ENCODE results near the gene ITGB8.

ITGB8 gene

DNA sequence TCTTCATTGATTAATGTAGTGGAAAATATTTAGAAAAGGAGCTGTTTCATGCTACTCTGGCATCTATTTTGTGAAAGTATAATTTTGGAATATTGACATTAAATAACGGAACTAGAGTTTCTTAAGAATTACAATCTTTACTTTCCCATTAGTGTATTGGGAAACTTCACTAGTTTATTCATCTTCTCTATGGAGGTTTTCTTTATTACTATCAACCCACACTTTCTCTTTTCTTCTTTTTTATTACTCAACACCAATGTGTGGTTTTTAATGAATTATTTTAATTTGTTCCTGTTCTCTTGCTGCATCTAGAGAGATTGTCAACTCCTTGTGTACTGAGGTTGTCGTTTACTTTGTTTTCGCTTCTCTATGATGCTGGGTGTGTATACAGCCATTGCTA is 20.4 kb upstream of the ITGB8 start:
- no peak for DNase-seq

DNA sequence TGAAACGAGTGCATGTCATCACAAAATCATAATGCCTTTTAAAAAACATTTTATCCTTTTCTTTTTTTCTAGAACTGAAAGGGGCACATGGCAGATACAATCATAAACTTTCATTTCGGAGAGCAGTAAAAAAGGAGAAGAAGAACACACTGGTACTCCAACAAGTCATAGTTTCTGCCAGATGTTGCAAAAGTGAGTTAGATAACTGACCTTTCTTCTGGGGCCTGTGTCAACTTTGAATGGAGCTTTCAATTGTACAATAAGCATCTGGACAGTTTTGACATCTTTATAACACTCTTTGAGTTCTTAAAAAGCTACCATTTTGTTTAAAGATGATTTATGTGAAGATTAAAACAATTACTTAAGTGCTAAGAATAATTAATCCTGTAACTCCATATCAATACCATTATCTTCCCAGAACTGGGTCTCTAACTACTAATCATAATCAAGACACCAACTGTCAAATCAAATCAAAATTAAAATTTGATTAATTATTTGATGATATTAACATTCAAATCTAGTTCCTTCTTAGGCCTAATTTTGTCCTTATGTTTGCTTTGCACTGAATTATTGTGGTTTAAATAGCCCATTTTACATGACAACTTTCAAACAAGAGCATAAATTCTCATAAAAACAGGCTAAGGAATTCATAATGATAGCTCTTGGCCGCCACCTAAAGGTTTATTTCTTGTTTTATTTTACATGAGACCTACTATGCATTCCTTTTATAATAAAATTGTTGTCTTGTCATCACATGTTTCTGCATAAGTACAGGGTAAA is 19.5 kb upstream of the ITGB8 start:
- peak; percentile 74 for DNase-seq

DNA sequence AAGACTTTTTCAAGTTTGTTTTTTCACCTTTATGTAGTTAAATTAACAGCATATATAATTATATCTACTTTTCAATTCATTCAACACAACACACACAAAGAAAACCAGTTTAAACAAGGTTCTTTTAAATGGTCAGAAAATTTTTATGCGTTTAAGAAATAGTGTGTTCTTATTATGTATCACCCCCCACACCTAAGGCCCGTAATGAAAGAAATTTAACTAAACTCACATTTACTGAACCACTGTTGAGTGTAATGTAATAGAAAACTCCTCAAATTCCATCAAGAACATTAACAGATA is 19.0 kb upstream of the ITGB8 start:
- no peak for DNase-seq

DNA sequence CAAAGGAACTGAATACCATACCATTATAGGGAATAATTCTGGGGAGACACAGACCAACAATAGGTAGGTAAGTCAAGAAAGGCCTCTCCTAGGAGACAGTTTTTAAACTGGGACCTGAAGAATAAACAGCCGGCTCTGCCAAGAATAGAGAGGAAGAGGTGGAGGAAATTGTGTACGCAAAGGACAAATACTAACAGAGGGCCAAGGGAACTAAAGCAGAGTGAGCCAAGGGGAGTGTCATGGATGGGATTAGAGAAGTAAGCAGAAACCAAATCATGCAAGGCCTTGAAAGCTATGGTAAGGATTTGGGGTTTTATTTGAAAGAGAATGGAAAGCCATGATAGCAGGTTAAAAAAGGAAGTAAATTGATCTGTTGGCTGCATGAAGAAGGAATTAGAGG is 18.1 kb upstream of the ITGB8 start:
- DNase-seq, result no peak

DNA sequence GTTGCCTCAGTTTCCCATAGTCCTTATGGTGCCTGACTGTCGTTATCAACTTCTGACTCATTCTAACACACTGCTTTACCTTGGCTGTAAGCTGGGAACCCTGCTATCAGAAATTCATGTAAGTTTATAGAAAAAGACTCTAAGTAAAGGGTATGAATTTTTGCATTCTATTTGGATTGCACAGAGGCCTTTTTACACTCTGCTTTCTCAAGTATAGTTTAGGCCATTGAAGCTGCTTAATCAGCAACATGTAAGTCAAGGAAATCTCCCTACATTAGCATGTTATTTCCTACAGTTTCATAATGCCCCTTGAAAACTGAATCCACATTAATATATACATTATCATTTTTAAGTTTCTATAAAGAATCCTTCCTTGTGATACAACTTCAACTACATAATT is 17.1 kb upstream of the ITGB8 start:
- DNase-seq, result no peak

DNA sequence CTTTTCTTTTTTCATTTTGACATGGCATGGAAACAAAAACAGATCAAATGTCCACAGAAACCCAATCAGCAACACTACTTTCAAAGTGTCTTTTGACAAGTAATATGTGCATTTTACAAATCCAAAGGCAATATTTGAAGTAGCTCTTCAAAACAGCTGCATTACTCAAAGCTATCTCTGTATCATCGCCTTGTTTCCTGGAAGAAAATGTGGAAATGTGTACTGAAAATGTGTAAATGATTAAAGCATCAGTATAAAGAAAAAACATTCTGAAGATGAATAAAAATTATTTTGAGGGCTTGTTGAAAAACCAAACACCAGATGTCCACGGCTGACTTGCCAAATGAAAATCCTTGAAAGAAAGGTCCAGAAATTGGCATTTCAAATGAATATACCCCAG is 16.5 kb upstream of the ITGB8 start:
- no peak for DNase-seq

DNA sequence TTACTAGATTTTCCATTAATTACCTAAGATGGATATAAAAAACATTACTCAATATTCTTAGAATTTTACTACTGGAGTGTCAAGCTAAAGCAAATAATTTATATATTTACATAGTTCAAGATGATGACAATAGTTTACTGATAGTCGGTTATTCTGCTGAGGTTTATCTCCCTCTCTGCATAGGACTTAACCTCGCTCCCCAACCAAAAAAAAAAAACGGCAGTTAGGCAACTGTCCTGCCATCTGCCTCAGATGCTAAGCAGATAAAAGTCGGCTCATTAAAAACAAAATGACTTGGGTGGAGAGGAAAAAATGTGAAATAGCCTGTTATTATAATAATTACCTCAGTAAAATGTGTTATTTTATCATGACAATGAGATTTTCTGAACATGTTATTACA is 14.0 kb upstream of the ITGB8 start:
- no peak for DNase-seq

DNA sequence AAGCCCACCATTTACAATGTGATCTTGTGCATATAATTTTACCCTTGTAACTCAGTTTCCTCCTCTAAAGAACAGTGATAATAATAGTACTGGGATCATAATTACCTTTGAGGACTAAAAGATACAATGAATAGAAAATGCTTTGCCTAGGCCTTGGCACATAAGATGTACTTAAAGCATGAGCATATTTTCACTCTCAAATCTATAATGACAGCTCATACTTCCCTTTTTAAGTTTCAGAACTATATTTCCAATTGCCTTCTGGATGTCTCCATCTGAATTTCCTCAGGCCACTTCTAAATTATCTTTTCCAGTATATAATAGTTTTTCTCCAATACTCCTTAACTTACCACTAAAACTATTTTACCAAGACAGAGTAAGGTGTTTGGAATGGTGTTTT is 13.3 kb upstream of the ITGB8 start:
- DNase-seq, result no peak

DNA sequence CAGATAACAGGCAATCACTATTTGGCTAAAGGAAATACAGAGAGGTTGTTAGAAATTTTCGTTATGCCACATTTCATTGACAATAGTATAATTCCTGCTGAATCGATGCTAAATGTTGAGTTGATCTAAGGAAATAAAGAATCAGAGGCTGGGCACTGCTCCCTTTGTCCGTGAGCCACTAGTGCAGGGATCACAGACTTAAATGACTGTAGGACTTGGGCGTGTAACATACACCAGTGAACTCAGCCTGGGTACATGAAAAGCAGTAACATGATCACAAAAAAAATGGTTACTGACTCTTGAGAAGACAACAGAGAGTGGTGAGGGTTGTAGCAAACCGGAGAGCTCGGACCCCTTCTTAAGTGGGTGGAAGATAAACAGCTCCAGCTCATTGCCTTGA is 11.8 kb upstream of the ITGB8 start:
- no peak for DNase-seq

DNA sequence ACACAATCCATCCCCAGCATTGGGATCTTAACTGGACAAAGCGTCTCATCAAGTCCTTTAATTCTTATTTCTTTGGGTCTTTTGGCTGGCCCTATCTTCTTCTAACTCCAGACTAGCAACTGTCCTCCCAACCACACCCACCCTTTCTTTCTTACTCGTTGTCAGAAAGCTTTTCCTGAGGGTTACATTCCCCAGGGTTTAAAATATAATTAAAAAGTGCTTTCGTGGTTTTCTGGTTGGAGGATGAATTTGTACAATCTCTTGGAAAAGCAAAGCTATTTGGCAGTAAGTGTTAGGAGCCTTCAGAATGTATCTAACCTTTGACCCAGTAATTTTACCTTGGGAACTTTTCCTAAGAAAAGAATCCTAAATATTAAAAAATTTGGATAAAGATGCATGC is 10.4 kb upstream of the ITGB8 start:
- DNase-seq, result peak; percentile 46

DNA sequence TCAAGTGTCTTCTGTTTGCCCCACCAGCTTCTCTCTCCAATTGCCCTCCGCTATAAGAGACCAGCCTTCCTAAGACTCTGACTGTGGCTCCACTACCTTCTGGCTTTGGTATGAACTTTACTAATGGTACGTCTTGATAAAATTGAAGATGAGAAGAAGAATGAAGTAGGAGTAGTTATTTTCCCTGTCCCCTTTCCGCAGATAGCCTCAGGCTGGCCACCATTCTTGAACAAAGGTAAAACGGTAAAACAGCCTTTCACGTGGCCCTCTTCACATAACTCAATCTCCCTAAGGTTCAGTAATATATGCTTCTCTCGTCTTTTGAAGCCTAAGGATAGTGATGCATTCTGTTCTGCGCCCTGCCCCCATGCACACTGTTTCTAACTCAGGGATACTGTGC is 9.9 kb upstream of the ITGB8 start:
- no peak for DNase-seq

DNA sequence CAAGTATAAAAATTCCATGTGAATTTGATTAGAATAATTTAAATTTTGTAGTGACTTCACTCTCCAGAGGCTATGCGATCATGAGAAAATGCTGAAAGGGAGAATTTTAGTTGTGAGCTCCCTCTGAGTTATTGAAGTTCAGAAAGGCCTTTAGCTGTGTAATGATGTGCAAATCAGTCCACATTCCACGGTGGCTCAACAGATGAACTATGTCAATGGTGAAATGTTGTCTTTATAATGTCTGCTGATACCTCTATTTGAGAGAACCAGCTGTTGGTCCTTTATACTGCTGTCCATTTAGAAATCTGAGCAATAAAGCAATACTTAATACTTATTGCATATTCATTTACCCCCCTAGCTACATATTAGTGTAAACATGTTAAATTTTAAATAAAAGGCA is 7.1 kb upstream of the ITGB8 start:
- peak; percentile 68 for DNase-seq

DNA sequence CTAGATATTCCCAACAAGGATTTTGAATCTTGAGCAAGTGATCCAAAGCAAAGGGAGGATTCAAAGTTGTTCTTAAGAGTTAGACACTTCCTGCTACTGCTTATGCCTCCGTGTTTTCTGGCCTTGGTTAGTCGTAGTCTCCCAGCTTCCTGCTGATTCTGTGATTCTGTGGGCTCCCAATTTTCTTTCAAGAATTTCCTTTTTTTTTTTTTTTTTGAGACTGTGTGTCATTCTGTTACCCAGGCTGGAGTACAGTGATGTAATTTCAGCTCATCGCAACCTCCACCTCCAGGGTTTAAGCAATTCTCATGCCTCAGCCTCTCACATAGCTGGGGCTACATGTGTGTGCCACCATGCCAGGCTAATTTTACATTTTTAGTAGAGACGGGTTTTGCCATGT is 4.4 kb upstream of the ITGB8 start:
- no peak for DNase-seq

DNA sequence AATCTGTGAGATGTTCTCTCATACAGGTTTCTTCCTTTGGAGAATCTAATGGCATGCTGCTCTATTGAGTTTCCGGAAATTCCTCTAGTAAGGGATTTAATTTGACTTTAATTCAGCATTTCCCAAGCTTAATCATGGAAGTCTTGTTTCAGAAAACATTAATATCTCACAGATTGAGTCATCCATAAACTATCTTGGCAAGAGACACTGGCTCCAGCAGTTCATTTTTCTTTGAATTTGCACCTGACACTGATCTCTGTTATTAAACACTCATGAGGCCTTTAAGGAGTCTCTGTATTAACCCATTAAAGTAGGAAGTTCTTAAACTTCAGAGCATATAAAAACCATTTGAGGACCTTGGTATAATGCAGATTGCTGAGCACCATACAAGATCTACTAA is 3.6 kb upstream of the ITGB8 start:
- DNase-seq, result peak; percentile 70

DNA sequence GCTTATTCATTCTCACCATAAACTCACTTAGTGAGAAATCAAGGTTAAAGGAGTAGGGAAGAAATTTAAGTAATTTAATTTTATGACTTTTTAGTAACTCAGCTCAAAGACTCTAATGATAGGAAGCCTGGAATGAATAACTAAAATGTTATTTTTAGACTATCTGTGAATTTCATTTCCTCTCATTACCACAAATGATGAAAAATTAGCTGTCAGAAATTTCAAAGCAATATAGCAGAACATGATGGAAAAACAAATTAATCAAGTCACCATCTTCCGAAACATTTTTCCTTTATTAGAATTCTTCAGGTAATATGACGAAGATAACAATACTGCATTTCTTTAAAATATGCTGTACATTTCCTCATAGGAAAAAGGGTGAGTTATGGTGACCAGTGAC is 2.7 kb upstream of the ITGB8 start:
- DNase-seq, result no peak

DNA sequence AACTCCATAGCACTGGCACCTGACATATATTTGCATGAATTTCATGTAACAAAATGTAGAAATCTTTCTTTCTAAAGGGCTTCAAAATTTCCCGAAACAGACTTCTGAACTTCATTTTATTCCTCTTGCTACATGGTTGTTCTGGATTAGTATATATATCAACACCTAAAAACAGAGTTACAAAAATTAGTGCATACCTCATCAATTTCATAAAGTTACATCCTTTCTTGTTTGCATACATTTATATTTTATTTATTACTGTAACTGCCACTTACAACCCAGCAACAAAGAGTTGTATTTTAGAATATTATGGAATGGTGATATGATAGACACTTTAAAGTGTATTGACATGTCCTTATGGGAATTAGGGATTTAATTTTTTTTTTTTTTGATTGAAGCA is 2.0 kb upstream of the ITGB8 start:
- no peak for DNase-seq

DNA sequence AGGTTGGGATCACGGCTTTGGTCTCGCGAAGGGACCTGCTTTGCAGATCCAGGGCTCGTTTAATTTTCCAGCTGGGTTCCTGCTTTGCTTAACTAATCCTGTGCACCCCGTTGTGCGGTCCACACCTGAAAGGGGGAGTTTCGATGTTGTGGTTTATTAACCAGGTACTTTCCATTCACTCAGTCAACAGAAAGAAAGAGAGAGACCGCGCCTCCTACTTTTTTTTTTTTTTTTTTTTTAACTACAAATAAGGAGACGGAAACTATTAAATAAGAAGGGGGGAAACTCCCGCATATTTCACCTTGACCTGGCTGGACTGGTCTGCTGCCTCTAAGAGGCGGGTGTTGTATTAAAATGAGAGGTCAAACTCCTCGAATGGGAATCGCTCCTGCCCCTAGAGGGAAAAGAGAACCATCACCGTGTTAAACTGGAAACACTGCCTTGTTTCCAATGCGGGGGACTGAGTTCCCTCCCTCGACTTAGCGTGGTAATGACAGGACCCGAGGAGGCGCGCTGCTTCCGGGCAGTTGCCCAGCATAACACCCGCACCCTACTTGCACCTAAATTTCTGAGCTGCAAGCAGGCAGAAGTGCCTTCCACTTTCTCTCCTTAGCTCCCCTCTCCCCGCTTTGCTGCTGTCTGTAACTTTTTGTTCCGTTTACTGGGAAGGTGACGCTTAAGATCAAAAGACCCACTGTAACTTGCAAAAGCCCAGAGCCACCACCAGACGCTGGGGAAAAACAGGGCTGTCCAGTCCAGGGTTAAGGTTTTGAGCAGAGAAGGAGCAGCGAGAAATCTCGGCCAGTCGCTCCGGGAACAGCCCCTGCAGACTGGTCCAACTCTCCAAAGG is 1.1 kb upstream of the ITGB8 start:
- peak; percentile 61 for DNase-seq

DNA sequence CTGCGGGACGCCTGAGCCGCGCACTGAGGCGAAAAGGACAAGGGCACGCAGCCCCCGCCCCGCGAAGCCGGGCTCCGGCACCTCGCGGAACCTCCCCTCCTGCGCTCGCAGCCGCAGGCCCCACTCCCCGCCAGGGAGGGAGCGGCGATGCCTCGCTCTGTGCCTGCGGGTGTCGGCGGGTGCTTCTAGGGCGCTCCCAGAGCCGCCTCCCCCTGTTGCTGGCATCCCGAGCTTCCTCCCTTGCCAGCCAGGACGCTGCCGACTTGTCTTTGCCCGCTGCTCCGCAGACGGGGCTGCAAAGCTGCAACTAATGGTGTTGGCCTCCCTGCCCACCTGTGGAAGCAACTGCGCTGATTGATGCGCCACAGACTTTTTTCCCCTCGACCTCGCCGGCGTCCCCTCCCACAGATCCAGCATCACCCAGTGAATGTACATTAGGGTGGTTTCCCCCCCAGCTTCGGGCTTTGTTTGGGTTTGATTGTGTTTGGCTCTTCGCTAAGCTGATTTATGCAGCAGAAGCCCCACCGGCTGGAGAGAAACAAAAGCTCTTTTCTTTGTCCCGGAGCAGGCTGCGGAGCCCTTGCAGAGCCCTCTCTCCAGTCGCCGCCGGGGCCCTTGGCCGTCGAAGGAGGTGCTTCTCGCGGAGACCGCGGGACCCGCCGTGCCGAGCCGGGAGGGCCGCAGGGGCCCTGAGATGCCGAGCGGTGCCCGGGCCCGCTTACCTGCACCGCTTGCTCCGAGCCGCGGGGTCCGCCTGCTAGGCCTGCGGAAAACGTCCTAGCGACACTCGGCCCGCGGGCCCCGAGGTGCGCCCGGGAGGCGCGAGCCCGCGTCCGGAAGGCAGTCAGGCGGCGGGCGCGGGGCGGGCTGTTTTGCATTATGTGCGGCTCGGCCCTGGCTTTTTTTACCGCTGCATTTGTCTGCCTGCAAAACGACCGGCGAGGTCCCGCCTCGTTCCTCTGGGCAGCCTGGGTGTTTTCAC is 519 bp downstream of the ITGB8 start:
- DNase-seq, result peak; percentile 14

DNA sequence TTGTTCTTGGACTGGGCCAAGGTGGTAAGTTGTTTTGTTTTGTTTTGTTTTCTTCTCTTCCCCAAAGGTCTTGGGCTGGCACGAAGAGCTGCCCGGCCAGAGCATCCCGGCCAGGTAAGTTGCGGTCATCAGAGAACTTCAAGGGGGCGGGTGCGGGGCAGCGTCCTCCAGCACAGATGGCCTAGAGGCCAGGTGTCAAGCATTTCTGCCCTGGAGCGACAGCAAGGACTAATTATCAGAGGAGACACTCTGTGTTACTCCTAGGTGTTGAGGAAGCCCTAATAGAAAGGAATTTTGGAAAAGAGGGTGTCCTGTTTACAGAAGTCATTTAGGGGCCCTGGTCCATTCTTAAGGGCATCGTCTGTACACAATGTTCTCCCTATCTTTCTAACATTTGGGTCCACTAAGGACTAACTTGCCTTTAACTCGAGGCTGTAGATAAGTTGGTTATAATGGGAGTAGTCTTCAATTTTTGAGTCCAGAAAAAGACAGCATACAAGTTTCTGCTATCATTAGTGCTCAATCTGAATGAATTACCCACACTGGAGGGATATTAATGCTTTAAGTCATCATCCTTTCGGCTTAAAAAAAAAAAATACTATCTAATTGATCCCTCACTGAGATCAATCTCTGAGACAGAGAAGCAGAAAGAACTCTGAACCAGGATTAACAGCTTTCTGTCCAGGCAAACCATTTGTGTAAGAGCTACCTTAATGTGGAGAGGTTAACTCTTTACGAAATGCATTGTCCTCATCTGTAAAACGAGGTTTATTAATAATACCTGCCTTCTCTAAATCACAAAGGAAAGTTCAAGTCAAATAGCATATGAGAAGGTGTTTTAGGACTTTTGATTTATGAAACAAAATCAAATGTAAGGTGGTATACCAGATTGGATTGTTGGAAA is 1.5 kb downstream of the ITGB8 start:
- no peak for DNase-seq

DNA sequence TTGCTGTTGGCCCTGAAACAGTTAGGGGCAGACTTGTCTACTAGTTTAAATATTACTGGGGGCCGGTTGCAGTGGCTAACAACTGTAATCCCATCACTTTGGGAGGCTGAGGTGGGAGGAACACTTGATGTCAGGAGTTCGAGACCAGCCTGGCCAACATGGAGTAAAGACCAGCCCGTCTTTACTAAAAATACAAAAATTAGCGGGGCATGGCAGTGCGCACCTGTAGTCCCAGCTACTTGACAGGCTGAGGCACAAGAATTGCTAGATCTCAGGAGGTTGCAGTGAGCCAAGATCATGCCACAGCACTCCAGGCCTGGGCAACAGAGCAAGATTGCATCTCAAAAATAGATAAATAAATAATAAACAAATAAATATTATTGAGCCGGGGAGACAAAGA is 7.6 kb downstream of the ITGB8 start:
- no peak for DNase-seq

DNA sequence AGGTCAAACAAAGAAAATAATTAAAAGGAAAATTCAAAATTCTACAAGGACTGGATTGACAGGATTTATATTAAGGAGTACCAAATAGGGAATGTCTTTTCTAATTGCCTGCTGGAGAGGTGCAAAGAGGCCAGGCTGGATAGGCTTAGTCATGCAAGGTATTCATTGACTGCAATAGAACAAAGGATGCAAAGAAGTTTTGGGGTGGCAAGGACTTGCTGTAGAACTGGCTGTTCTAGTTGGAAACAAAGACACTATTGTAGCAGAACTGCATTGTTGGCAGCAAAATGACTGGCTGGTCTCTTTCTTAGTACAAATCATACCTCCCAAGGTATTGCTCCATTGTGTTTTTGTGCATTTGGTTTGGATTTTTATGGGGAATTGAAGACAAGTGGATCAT is 10.1 kb downstream of the ITGB8 start:
- no peak for DNase-seq

DNA sequence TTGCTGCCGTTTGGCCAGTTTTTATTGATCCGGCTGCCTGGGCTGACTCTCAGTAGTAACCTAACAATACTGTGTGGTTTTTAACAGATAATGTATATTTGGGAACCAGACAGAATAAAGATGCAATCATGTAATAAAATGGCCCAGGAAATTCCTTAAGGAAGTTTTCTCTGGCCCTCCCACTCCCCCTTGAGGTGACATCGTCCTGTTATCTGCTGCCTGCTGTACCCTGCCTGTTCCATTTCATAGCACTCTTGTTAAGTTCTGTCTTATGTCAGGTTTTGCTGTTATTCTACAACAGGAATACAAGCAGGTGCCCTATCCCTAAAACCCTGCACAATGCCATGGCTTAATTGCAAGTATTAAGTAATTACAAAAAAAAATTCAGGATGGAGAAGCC is 12.5 kb downstream of the ITGB8 start:
- no peak for DNase-seq
